H1 (cell line): ENCODE measurements around the gene HBM. TPM values are rescaled to one million over a fixed set of nuclear protein-coding genes. Genes with fewer than 3 reads are reported as not detected.
"Not testable (repeated sequence)": the region's sequence is repeated elsewhere in the genome, so short reads cannot be mapped to it uniquely, and the experiment has no call there.

ENCODE experiments used
- CTCF ChIA-PET: fragments of 300-600 bp; sonication (Branson Sonifier 250); formaldehyde crosslinking; loops from one replicate; lab custom pipeline; 2021; ENCODE audit not compliant: partially characterized antibody; lab: Charles Lee
- POLR2A ChIA-PET: fragments of 300-600 bp; sonication (Branson Sonifier 250); formaldehyde crosslinking; loops from one replicate; lab custom pipeline; 2021; ENCODE audit warnings: inconsistent platforms; ENCODE audit not compliant: partially characterized antibody; lab: Charles Lee
- DNase-seq, 2 experiments: peaks; one replicate each; pipeline versions ENCODE4 v3.0.0 to v3.0.0-alpha.2; 2010 to 2022; ENCODE audit warnings: low spot score in 2 of 2, low read depth in 1 of 2, mixed read lengths in 1 of 2
- FAIRE-seq: peaks from 2 replicates; lab custom pipeline; 2011; peaks lifted over from hg19 to GRCh38; lab: Jason Lieb, UNC
- H2AFZ ChIP-seq: 2 replicates; pipeline ENCODE4 v1.8.1; 2012; ENCODE audit warnings: low read length, inconsistent platforms
- H2AK5ac ChIP-seq: 2 replicates; pipeline ENCODE4 v1.6.1; 2013; ENCODE audit warnings: low read depth, low read length
- H2BK120ac ChIP-seq: replicated peaks from 2 replicates; pipeline ENCODE3; 2013; ENCODE audit warnings: low read depth, low read length, inconsistent platforms
- H2BK12ac ChIP-seq: 2 replicates; pipeline ENCODE4 v1.6.1; 2013; ENCODE audit warnings: low read depth, low read length
- H2BK15ac ChIP-seq: 2 replicates; pipeline ENCODE4 v1.6.1; 2013; ENCODE audit warnings: low read length
- H2BK20ac ChIP-seq: 2 replicates; pipeline ENCODE4 v1.6.1; 2013; ENCODE audit warnings: low read length
- H2BK5ac ChIP-seq: 2 replicates; pipeline ENCODE4 v1.6.1; 2013; ENCODE audit warnings: low read depth, low read length
- H3K14ac ChIP-seq: 2 replicates; pipeline ENCODE4 v1.6.1; 2013; ENCODE audit warnings: inconsistent platforms; ENCODE audit not compliant: insufficient read length
- H3K18ac ChIP-seq: 2 replicates; pipeline ENCODE4 v1.6.1; 2013; ENCODE audit warnings: low read length; ENCODE audit errors: extremely low read depth
- H3K23ac ChIP-seq: 2 replicates; pipeline ENCODE4 v1.6.1; 2013; ENCODE audit warnings: inconsistent platforms; ENCODE audit not compliant: insufficient read length
- H3K23me2 ChIP-seq: 2 replicates; pipeline ENCODE4 v1.6.1; 2013; ENCODE audit warnings: low read depth, low read length
- H3K27ac ChIP-seq: 2 replicates; pipeline ENCODE4 v1.6.1; 2011; ENCODE audit warnings: low read depth, low read length, inconsistent platforms
- H3K27me3 ChIP-seq, 4 experiments: replicated peaks in 1 of 4; 1 replicate in 1 of 4; 2 replicates in 3 of 4; pipeline versions ENCODE4 v1.6.1 to v1.8.1; 2011 to 2013; ENCODE audit warnings: low read length in 3 of 4, mild to moderate bottlenecking in 3 of 4, inconsistent platforms in 2 of 4, mixed read lengths in 2 of 4, moderate library complexity in 1 of 4; ENCODE audit not compliant: control insufficient read depth in 3 of 4, insufficient read depth in 3 of 4; ENCODE audit errors: extremely low read depth in 1 of 4
- H3K36me3 ChIP-seq, 4 experiments: 2 replicates each; pipeline versions ENCODE4 v1.6.1 to v1.8.1; 2011 to 2013; ENCODE audit warnings: mild to moderate bottlenecking in 4 of 4, low read length in 3 of 4, moderate library complexity in 2 of 4, control low read depth in 1 of 4, inconsistent platforms in 1 of 4; ENCODE audit not compliant: insufficient read depth in 4 of 4, control insufficient read depth in 2 of 4
- H3K4ac ChIP-seq: replicated peaks from 2 replicates; pipeline ENCODE3; 2013; ENCODE audit warnings: low read length, low read depth, mixed read lengths, inconsistent platforms; ENCODE audit not compliant: insufficient read length
- H3K4me1 ChIP-seq, 4 experiments: replicated peaks in 1 of 4; 1 replicate in 1 of 4; 2 replicates in 3 of 4; pipeline versions ENCODE4 v1.6.1 to v1.8.1; 2011 to 2013; ENCODE audit warnings: low read length in 3 of 4, inconsistent platforms in 2 of 4, mixed read lengths in 1 of 4; ENCODE audit not compliant: insufficient read depth in 4 of 4, control insufficient read depth in 3 of 4
- H3K4me2 ChIP-seq, 2 experiments: 2 replicates each; pipeline versions ENCODE4 v1.6.1 to v1.8.1; 2011 to 2013; ENCODE audit warnings: low read depth in 2 of 2, low read length in 2 of 2, control low read depth in 1 of 2, inconsistent platforms in 1 of 2, mild to moderate bottlenecking in 1 of 2; ENCODE audit not compliant: insufficient read depth in 1 of 2
- H3K4me3 ChIP-seq, 4 experiments: fragments of 200-600, 300-600 bp in 1 of 4; sonication (generic), shearing (Covaris generic), sonication (Bioruptor Twin) in 1 of 4; 2 replicates each; pipeline versions ENCODE4 v1.5.1 to v1.8.1; 2011 to 2016; ENCODE audit warnings: low read length in 4 of 4, low read depth in 3 of 4, control low read depth in 2 of 4, inconsistent platforms in 2 of 4, mild to moderate bottlenecking in 2 of 4, mixed read lengths in 1 of 4, moderate library complexity in 1 of 4; ENCODE audit not compliant: insufficient read depth in 2 of 4; ENCODE audit errors: extremely low read depth in 1 of 4
- H3K56ac ChIP-seq: replicated peaks from 2 replicates; pipeline ENCODE3; 2013; ENCODE audit warnings: low read depth, mild to moderate bottlenecking, mixed read lengths, low read length, inconsistent platforms; ENCODE audit not compliant: insufficient read length
- H3K79me1 ChIP-seq: 2 replicates; pipeline ENCODE4 v1.6.1; 2013; ENCODE audit warnings: low read depth, low read length, control low read depth
- H3K79me2 ChIP-seq, 2 experiments: 2 replicates each; pipeline versions ENCODE4 v1.6.1 to v1.8.1; 2012 to 2013; ENCODE audit warnings: low read length in 2 of 2, mild to moderate bottlenecking in 2 of 2, inconsistent platforms in 1 of 2; ENCODE audit not compliant: insufficient read depth in 2 of 2, control insufficient read depth in 1 of 2
- H3K9ac ChIP-seq, 4 experiments: replicated peaks in 1 of 4; 1 replicate in 1 of 4; 2 replicates in 3 of 4; pipeline versions ENCODE4 v1.6.1 to v1.8.1; 2011 to 2013; ENCODE audit warnings: low read depth in 3 of 4, low read length in 3 of 4, control low read depth in 2 of 4, mild to moderate bottlenecking in 2 of 4, moderate library complexity in 2 of 4, inconsistent platforms in 1 of 4; ENCODE audit errors: extremely low read depth in 1 of 4
- H3K9me3 ChIP-seq, 2 experiments: 2 replicates each; pipeline versions ENCODE4 v1.6.1 to v1.8.1; 2012 to 2013; ENCODE audit warnings: mild to moderate bottlenecking in 2 of 2, moderate library complexity in 2 of 2, control low read depth in 1 of 2, inconsistent platforms in 1 of 2, low read depth in 1 of 2, low read length in 1 of 2, mixed read lengths in 1 of 2; ENCODE audit not compliant: insufficient read depth in 2 of 2
- H4K20me1 ChIP-seq, 2 experiments: replicated peaks in 1 of 2; 2 replicates each; pipeline versions ENCODE3 to v1.8.1; 2011 to 2013; ENCODE audit warnings: inconsistent platforms in 2 of 2, low read length in 2 of 2, mild to moderate bottlenecking in 1 of 2; ENCODE audit not compliant: insufficient read depth in 2 of 2, control insufficient read depth in 1 of 2
- H4K5ac ChIP-seq: 2 replicates; pipeline ENCODE4 v1.6.1; 2013; ENCODE audit warnings: low read length, low read depth, mixed read lengths, inconsistent platforms; ENCODE audit not compliant: insufficient read length
- H4K8ac ChIP-seq: 2 replicates; pipeline ENCODE4 v1.8.0; 2013; ENCODE audit warnings: mild to moderate bottlenecking, moderate library complexity, low read length, inconsistent platforms; ENCODE audit not compliant: insufficient read depth; ENCODE audit errors: extremely low read depth
- H4K91ac ChIP-seq: replicated peaks from 2 replicates; pipeline ENCODE3; 2013; ENCODE audit warnings: low read length, mixed read lengths, inconsistent platforms; ENCODE audit not compliant: insufficient read length
- WGBS, 2 experiments: shearing (Covaris generic) in 1 of 2; methylation state at CpG; one replicate each; pipeline versions ENCODE4 v1.1.6 to v1.1.7; 2013 to 2015; ENCODE audit warnings: low lambda C conversion rate in 2 of 2, mixed read lengths in 2 of 2, inconsistent platforms in 1 of 2, low coverage in 1 of 2, missing lambda C conversion rate in 1 of 2; ENCODE audit not compliant: insufficient replicate concordance in 2 of 2, insufficient coverage in 1 of 2, insufficient read length in 1 of 2; ENCODE audit errors: extremely low coverage in 1 of 2, missing lambda C conversion rate in 1 of 2; 5-methylcytosine and 5-hydroxymethylcytosine counted together
- polyA plus RNA-seq, 7 experiments: library from polyadenylated mRNA; depleted of rRNA in 3 of 7; stranded (reverse) in 5 of 7; unstranded in 2 of 7; fragments of >200 nt in 5 of 7; fragments of 200-250 nt in 2 of 7; gene quantifications; 1 replicate in 5 of 7; 2 replicates in 1 of 7; 4 replicates in 1 of 7; pipeline versions ENCODE4 v1.2.1 to v1.2.3, GENCODE V29; 2011 to 2013; ENCODE audit warnings: missing spikeins in 2 of 7, mixed read lengths in 2 of 7
- total RNA-seq: library from RNA; stranded (reverse); fragmentation: NEBNext Ultra II Directional; extraction: Animal tissue kit (Norgen Biotek cat#: 25700); gene quantifications from 2 replicates; pipeline ENCODE4 v1.2.1, GENCODE V29; 2021

Gene HBM
- total and polyA plus RNA-seq, 2 of the 8 experiments (the other 6 are each of a cell fraction or from before 2014, with no cell fraction given), result 0.88 TPM; not detected in 1

DNA sequence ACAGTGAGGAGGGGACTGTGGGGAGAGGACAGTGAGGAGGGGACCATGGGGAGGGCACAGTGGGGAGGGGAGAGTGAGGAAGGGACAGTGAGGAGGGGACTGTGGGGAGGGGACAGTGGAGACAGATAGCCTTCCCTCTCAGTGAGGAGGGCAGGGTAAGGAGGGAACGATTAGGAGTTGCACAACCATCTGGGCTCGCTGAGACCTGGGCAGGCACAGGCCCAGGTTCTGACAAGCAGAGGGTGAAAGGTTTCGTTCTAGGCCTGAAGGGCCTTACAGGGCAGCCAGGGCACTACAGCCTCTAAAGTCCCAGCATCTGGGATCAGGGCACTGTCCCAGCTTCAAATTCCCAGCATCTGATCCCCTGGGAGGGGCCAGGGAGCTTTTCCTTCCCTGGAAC lies 2.1 kb upstream of the HBM start:
- CTCF ChIA-PET, result not testable (repeated sequence)
- no CpG with 5 or more reads among the region's 3 CpGs for WGBS, 2 experiments

More for the DNA sequence above, 2.1 kb upstream of the HBM start:
- H3K4me2 ChIP-seq, H3K18ac ChIP-seq, H4K8ac ChIP-seq, H3K27ac ChIP-seq, H3K9ac ChIP-seq, H3K23me2 ChIP-seq, H3K23ac ChIP-seq, H4K20me1 ChIP-seq, H3K36me3 ChIP-seq, FAIRE-seq, H4K5ac ChIP-seq, H4K91ac ChIP-seq, H2BK20ac ChIP-seq, DNase-seq, POLR2A ChIA-PET, H2BK120ac ChIP-seq, H2AK5ac ChIP-seq, H2BK12ac ChIP-seq, H3K79me2 ChIP-seq, H2BK15ac ChIP-seq, H3K9me3 ChIP-seq, H3K4me3 ChIP-seq, H3K14ac ChIP-seq, H3K4ac ChIP-seq, H2BK5ac ChIP-seq, H2AFZ ChIP-seq, H3K56ac ChIP-seq, H3K79me1 ChIP-seq: not testable (repeated sequence)
- Histone ChIP-seq H3K4me1 (peaks cover 0 to 18% (median 13%) of the 10 kb centered on the region in 4 experiments; a peak in 6 of 7 replicates), H3K27me3 (peaks cover 29 to 46% (median 46%) of the 10 kb centered on the region in 4 experiments)
